Psoas muscle (tissue), 8 donors: Measurements from ENCODE around the gene ITGAD. TPM values are rescaled to one million over a fixed set of nuclear protein-coding genes. Genes with fewer than 3 reads are reported as not detected.

Source experiments
- ATAC-seq, 4 donors: fragments of 200-7000 bp; cut with Tn5 transposase; one replicate each; pipeline ENCODE4 v1.9.1; 2020; ENCODE audit warnings: moderate library complexity in 3 of 4, mild to moderate bottlenecking in 2 of 4
- DNase-seq, 2 donors: peaks; one replicate each; pipeline ENCODE4 v3.0.0-alpha.2; 2020
- H3K27ac ChIP-seq: fragments of 200-600 bp; one replicate; pipeline ENCODE4 v1.8.0; 2022
- H3K27me3 ChIP-seq, 3 donors: fragments of 200-600 bp in 1 of 3; one replicate each; pipeline versions ENCODE4 v1.6.1 to v1.8.0; 2013 to 2022; ENCODE audit warnings: low read length in 2 of 3, mild to moderate bottlenecking in 2 of 3, moderate library complexity in 1 of 3; ENCODE audit not compliant: insufficient read depth in 3 of 3
- H3K36me3 ChIP-seq, 2 donors: fragments of 200-600 bp in 1 of 2; one replicate each; pipeline versions ENCODE4 v1.6.1 to v1.8.0; 2013 to 2022; ENCODE audit warnings: low read depth in 1 of 2, mild to moderate bottlenecking in 1 of 2, moderate library complexity in 1 of 2; ENCODE audit not compliant: insufficient read depth in 1 of 2
- H3K4me1 ChIP-seq: fragments of 200-600 bp; one replicate; pipeline ENCODE4 v1.8.0; 2022
- H3K4me3 ChIP-seq: fragments of 200-600 bp; one replicate; pipeline ENCODE4 v1.8.0; 2022; ENCODE audit warnings: mild to moderate bottlenecking
- H3K9me3 ChIP-seq: fragments of 200-600 bp; one replicate; pipeline ENCODE4 v1.8.0; 2022
- WGBS, 3 donors: extraction: QIAGEN DNeasy Blood & Tissue Kit; methylation state at CpG; one replicate each; pipeline versions ENCODE4 v1.1.6 to v1.1.7; 2013; 5-methylcytosine and 5-hydroxymethylcytosine counted together
- intact Hi-C, 2 donors: fragments of 100-400 bp; cut with DNase I; formaldehyde crosslinking; loops; one replicate each; pipeline versions ENCODE4 v1.11.0 to v1.14.2; 2022
- polyA plus RNA-seq, 3 donors: library from polyadenylated mRNA; stranded (reverse); fragments of 200-250 nt; gene quantifications; one replicate each; pipeline ENCODE4 v1.2.3, GENCODE V29; 2013
- total RNA-seq, 4 donors: library from RNA; stranded (reverse); fragmentation: NEBNext Ultra II Directional in 2 of 4; extraction: Animal tissue kit (Norgen Biotek cat#: 25700) in 2 of 4; gene quantifications; one replicate each; pipeline versions ENCODE4 v1.2.1 to v1.2.4, GENCODE V29; 2021 to 2023
- TF ChIP-seq, protein P1 (sequence below): fragments of 200-600 bp; IDR thresholded peaks from one replicate; pipeline ENCODE4 v1.8.0; 2022; ENCODE audit warnings: antibody characterized with exemption
- donor health status: healthy with polysubstance abuse.
- donor health status: DM: no; HTN: no; CAD: no; lungs with moderate emphysema.
- donor health status: Bipolar disorder and iron deficiency.
- donor health status: healthy.
- donor health status: DM: yes; HTN: yes; CAD: no.
- donor health status: DM: no; HTN: no; CAD: no.
- donor health status: DM: no; HTN: no; CAD: no.
- donor health status: DM: yes; HTN: yes; CAD: no.

ITGAD gene
- total and polyA plus RNA-seq, 7 donors: 0.01 to 0.42 (median 0.06) TPM; not detected in 3

DNA sequence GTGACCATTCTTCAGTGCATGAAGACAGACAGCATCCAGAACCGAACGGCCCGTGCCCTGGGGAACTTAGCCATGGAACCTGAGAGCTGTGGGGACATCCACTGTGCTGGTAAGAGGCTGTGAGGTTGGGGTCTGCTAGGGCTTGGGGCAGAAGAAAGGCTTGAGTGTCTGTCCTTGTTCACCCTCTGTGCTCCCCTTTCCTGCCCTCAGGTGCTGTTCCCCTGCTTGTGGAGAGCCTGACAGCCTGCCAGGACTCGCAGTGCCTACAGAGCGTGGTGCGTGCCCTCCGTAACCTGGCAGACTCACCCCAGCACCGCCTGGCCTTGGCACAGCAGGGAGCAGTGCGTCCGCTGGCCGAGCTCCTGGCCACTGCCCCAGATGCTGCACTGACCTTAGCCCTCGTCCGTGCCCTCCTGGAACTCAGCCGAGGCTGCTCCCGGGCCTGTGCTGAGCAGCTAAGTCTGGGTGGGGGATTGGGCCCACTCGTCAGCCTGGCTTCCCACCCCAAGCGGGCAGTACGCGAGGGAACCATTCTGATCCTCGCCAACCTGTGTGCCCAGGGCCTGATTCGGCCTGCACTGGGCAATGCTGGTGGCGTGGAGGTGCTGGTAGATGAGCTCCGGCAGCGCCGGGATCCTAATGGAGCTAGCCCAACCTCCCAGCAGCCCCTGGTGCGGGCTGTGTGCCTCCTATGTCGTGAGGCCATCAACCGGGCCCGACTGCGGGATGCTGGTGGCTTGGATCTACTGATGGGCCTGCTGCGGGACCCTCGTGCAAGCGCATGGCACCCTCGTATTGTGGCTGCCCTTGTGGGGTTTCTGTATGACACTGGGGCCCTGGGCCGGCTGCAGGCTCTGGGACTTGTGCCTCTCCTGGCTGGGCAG, 69.0 kb downstream of the ITGAD start:
- no peak overlapping the region for H3K4me3 ChIP-seq
- H3K36me3 ChIP-seq: peaks cover 7 to 65% of the 10 kb centered on the region in 2 donors
- peaks cover 25% of the 10 kb centered on the region for H3K4me1 ChIP-seq
- H3K9me3 ChIP-seq: no peaks in the 10 kb centered on the region
- no peaks in the 10 kb centered on the region for H3K27me3 ChIP-seq
- H3K27ac ChIP-seq: no peak overlapping the region
- intact Hi-C loops: loop anchor here in 1 of 2 donors (10.0 kb wide), 2 partner anchors 243 to 403 kb away; no protein-coding TSS in a partner anchor
- ATAC-seq (no peak), DNase-seq (peak in 1 of 2 donors; percentile 59)
- TF ChIP-seq, protein P1, sequence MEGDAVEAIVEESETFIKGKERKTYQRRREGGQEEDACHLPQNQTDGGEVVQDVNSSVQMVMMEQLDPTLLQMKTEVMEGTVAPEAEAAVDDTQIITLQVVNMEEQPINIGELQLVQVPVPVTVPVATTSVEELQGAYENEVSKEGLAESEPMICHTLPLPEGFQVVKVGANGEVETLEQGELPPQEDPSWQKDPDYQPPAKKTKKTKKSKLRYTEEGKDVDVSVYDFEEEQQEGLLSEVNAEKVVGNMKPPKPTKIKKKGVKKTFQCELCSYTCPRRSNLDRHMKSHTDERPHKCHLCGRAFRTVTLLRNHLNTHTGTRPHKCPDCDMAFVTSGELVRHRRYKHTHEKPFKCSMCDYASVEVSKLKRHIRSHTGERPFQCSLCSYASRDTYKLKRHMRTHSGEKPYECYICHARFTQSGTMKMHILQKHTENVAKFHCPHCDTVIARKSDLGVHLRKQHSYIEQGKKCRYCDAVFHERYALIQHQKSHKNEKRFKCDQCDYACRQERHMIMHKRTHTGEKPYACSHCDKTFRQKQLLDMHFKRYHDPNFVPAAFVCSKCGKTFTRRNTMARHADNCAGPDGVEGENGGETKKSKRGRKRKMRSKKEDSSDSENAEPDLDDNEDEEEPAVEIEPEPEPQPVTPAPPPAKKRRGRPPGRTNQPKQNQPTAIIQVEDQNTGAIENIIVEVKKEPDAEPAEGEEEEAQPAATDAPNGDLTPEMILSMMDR: no peak
- 89 to 93% (median 89%) methylated on average over 35 of the region's 35 CpGs for WGBS, 3 donors

DNA sequence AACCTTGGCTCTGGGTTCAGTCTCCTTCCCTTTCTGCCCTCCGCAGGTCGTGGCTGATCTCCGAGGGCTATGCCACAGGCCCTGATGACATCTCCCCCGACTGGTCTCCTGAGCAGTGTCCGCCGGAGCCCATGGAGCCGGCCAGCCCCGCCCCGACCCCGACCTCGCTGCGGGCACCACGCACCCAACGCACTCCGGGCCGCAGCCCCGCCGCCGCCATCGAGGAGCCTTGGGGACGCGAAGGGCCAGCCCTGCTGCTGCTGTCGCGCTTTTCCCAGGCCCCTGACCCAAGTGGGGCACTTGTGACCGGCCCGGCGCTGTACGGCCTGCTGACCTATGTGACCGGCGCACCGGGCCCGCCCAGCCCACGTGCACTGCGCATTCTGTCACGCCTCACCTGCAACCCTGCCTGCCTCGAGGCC, 71.2 kb downstream of the ITGAD start:
- Histone ChIP-seq H3K27ac (no peak overlapping the region), H3K9me3 (no peaks in the 10 kb centered on the region), H3K36me3 (peaks cover 6 to 68% of the 10 kb centered on the region in 2 donors), H3K27me3 (no peaks in the 10 kb centered on the region), H3K4me3 (no peak overlapping the region), H3K4me1 (peaks cover 15% of the 10 kb centered on the region)
- DNase-seq: no peak
- 94 to 95% (median 95%) methylated on average over 33 to 36 of the region's 36 CpGs for WGBS, 3 donors
- intact Hi-C loops: loop anchor here in 1 of 2 donors (10.0 kb wide), 2 partner anchors 240 to 400 kb away; no protein-coding TSS in a partner anchor
- no peak for ATAC-seq
- TF ChIP-seq, protein P1: no peak

DNA sequence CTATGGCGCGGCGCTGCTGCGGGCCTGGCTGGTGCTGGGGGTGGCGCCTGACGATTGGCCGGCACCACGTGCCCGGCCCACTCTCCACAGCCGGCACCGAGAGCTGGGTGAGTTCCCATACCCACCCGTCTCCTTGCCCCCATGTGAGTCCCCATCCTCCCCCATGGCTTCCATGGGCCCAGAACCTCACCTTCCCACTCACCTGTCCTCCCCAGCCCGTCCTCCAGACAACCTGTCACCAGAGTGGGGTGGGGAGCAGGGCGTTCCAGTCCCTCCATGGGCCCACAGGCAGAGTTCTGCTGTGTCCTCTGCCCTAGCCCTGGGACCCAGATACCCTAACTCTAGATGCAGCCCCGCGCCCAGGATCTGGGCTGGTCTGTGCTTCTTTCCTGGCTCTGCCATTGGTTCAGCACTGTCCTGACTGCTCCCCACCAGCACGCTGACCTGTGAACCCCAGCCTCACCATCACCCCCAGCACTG, 71.7 kb downstream of the ITGAD start:
- ATAC-seq (no peak), DNase-seq (peak in 1 of 2 donors; percentile 37)
- Histone ChIP-seq H3K36me3 (peaks cover 6 to 68% of the 10 kb centered on the region in 2 donors), H3K4me1 (peaks cover 15% of the 10 kb centered on the region), H3K9me3 (no peaks in the 10 kb centered on the region), H3K4me3 (no peak overlapping the region), H3K27ac (no peak overlapping the region), H3K27me3 (no peaks in the 10 kb centered on the region)
- TF ChIP-seq, protein P1: no peak
- 91 to 95% (median 94%) methylated on average over 13 to 17 of the region's 17 CpGs for WGBS, 3 donors
- intact Hi-C loops: loop anchor here in 1 of 2 donors (10.0 kb wide), 2 partner anchors 240 to 400 kb away; no protein-coding TSS in a partner anchor

DNA sequence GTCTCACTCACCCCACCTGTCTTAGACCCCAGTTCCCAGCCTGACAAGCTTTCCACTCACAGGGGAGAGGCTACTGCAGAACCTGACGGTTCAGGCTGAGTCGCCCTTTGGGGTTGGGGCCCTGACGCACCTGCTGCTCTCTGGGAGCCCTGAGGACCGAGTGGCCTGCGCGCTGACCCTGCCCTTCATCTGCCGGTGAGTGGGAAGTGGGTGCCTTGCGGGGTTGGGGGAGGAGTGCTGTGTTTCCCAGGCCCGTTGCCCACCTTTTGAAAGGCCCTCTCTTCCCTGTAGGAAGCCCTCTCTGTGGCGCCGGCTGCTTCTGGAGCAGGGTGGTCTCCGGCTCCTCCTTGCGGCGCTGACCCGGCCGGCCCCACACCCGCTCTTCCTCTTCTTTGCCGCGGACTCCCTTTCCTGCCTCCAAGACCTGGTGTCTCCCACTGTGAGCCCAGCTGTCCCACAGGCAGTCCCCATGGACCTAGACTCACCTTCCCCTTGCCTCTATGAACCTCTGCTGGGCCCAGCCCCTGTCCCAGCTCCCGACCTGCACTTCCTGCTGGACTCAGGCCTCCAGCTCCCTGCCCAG, 72.7 kb downstream of the ITGAD start:
- peaks cover 6% of the 10 kb centered on the region for H3K4me1 ChIP-seq
- no peak for ATAC-seq
- peaks cover 6 to 66% of the 10 kb centered on the region in 2 donors for H3K36me3 ChIP-seq
- 91 to 93% (median 92%) methylated on average over 17 to 20 of the region's 20 CpGs for WGBS, 3 donors
- TF ChIP-seq, protein P1: no peak
- no peak overlapping the region for H3K4me3 ChIP-seq
- DNase-seq: peak in 1 of 2 donors; percentile 48
- no peak overlapping the region for H3K27ac ChIP-seq
- no peaks in the 10 kb centered on the region for H3K9me3 ChIP-seq
- H3K27me3 ChIP-seq: no peaks in the 10 kb centered on the region
- intact Hi-C loops: loop anchor here in 1 of 2 donors (10.0 kb wide), 2 partner anchors 239 to 399 kb away; no protein-coding TSS in a partner anchor
